ENCODE measurements around the gene PCDHA3.
"Not testable (repeated sequence)": the region's sequence is repeated elsewhere in the genome, so short reads cannot be mapped to it uniquely, and the experiment has no call there.

Gene PCDHA3

DNA sequence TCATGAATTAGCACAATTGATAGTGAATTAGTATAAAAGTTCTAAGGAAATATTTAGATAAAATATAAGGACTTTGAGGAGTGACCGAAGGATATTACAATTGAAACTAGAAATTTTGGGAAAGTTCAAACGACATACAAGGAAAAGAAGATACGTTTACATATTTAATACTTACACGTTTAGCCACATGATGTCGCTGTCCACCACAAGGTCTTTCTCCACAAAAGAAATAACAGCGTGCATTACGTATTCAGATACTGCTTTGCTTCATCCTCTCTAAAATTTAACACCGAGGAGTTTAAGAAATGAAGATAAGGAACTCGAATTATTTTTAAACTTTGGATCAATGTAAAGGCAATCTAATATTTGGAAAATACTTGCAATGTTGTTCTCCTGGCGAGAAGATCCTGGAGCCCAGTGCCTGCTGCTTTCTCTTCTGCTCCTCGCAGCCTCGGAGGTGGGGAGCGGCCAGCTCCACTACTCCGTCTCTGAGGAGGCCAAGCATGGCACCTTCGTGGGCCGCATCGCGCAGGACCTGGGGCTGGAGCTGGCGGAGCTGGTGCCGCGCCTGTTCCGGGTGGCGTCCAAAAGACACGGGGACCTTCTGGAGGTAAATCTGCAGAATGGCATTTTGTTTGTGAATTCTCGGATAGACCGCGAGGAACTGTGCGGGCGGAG is at the start of gene PCDHA3:
TSS of gene PCDHA3 (plus strand) at position 242 of the 678 bp plus-strand sequence.
- no peak for DNase-seq (ENCODE audit: low read depth in 1 of 2, low spot score in 1 of 2)

DNA sequence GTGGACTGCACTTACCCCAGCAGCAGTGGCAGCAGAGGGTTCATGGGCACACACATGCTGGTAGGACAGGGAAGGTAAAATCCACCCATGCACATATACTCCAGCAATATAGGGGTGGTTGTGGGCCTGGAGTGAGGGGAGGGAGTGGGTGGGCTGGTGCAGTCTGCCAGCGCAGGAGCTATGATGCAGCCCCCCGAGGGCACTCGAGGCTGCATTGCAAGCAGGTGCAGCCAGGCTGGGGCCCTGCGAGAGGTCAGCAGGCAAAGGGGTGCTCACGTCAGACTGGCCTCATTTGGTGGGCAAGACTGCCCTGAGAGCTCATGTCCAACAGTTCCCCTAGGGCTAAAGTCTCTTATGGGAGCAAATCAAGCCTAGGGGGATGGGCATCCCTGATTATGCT is 47.3 kb upstream of the PCDHA3 start:
- DNase-seq (ENCODE audit: low read depth in 1 of 2, low spot score in 1 of 2) = no peak

DNA sequence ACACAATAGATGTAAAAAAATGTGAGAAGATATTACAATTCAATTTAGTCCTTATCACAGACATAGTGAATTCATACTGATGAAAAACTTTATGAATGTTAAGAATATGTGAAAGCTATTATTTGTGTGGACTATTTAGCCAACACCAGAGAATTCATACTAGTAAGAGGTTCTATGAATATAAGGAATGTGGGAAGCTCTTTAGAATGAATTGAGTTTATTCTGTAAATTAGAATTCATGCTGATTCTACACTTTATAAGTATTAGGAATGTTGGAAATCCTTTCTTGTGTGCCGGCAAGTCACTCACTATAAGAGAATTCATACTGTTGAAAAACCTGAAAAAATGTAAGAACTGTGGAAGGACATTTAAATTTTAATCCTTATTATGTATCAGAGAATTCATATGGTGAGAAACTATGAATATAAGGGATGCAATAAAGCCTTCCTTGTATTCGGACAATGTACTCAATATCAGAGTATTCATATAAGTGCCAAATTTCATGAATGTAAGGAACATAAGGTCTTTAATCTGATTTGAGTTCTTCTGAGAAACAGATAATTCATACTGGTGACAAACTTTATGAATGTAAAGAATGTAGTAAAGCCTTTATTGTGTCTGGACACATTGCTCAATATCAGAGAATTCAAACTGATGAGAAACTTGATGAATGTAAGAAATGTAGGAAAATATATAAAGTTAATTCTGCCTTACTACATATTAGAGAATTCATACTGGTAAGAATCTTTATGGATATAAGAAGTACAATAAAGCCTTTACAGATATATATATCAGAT is 36.5 kb upstream of the PCDHA3 start:
- no peak for DNase-seq (ENCODE audit: low read depth in 1 of 2, low spot score in 1 of 2)

DNA sequence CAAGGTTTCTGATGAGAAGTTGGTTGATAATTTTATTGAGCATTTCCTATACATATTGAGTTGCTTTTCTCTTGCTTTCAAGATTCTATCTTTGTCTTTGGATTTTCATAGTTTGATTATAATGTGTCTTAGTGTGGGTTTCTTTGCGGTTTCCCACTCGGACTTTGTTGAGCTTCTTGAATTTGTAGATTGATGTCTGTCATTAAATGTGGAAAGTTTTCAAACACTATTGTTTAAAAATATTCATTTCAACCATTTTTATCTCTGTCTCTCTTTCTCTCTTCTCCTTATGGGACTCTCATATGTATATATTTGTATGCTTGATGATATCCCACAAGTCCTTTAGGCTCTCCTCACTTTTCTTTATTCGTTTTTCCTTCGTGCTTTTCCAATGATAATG is 33.4 kb upstream of the PCDHA3 start:
- DNase-seq (ENCODE audit: low read depth in 1 of 2, low spot score in 1 of 2) = no peak

DNA sequence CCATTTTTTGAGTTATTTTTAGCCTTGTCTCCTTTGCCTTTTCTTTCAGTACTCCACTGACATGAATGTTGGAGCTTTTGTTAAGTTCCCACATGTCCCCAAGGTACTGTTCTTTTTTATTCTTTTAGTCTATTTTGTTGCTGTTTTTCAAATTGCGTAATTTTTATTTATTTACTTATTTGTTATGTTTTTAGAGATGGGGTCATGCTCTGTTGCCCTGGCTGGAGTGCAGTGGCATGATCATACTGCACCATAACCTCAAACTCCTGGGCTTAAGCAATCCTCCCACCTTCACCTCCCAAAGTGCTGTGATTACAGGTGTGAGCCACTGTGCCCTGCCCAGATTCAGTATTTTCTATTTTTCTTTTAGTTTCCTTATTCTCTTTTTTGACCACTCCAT is 20.3 kb upstream of the PCDHA3 start:
- no peak for DNase-seq (ENCODE audit: low read depth in 1 of 2, low spot score in 1 of 2)

DNA sequence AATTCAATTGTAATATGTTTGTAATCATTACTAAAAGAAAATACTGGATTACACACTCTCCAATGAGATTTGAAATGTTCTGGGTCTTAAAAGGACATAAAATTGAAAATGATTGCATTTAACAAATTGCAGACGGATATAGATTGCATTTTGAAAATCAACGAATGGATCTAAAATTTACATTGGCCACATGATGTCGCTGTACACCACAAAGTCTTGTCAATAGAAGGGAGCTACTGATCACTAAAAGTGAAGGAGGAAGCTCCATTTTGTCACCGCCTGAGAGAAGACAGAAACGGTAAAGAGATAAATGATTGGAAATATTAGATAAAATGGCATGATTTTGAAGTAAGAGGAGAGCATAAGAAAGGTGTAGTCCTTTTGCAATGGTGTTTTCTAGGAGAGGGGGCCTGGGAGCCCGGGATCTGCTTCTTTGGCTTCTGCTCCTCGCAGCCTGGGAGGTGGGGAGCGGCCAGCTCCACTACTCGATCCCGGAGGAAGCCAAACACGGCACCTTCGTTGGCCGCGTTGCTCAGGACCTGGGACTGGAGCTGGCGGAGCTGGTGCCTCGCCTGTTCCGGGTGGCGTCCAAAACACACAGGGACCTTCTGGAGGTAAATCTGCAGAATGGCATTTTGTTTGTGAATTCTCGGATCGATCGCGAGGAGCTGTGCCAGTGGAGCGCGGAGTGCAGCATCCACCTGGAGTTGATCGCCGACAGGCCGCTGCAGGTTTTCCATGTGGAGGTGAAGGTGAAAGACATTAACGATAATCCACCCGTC is 14.8 kb upstream of the PCDHA3 start, which contains the start of gene PCDHA1:
TSS of gene PCDHA1 (plus strand) at position 236 of the 782 bp plus-strand sequence.
- no peak for DNase-seq (ENCODE audit: low read depth in 1 of 2, low spot score in 1 of 2)

DNA sequence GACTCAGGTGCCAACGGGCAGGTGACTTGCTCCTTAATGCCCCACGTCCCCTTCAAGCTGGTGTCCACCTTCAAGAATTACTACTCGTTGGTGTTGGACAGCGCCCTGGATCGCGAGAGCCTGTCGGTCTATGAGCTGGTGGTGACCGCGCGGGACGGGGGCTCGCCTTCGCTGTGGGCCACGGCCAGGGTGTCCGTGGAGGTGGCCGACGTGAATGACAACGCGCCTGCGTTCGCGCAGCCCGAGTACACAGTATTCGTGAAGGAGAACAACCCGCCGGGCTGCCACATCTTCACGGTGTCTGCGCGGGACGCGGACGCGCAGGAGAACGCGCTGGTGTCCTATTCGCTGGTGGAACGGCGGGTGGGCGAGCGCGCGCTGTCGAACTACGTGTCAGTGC is 13.4 kb upstream of the PCDHA3 start:
- DNase-seq (ENCODE audit: low read depth in 1 of 2, low spot score in 1 of 2) = not testable (repeated sequence)

DNA sequence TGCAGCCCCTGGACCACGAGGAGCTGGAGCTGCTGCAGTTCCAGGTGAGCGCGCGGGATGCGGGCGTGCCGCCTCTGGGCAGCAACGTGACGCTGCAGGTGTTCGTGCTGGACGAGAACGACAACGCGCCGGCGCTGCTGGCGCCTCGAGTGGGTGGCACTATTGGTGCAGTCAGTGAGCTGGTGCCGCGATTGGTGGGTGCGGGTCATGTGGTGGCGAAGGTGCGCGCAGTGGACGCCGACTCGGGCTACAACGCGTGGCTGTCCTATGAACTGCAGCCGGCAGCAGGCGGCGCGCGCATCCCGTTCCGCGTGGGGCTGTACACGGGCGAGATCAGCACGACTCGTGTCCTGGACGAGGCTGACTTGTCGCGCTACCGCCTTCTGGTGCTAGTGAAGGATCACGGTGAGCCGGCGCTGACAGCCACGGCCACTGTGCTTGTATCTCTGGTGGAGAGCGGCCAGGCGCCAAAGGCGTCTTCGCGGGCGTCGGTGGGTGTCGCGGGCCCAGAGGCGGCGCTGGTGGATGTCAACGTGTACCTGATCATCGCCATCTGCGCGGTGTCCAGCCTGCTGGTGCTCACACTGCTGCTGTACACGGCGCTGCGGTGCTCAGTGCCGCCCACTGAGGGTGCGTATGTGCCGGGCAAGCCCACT is 12.9 kb upstream of the PCDHA3 start:
- DNase-seq (ENCODE audit: low read depth in 1 of 2, low spot score in 1 of 2) = not testable (repeated sequence)

DNA sequence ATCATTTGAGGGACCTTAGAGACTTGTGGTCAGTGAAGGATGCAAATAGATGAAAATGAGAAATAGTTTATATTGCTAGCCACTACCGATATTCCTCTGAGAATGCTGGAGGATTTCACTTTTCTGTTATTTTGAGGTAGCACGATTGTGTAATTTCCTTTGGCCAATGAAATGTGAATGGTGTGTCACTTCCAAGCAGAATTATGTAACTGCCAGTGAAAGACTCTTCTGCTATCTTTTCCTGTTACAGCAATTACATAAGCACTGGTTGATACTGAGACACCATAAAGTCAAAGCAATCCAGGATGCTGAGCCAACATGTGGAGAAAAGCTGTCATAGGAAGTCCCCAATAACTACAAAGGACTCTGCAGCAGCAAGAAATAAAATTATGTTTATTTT is 9.8 kb upstream of the PCDHA3 start:
- DNase-seq (ENCODE audit: low read depth in 1 of 2, low spot score in 1 of 2) = no peak

DNA sequence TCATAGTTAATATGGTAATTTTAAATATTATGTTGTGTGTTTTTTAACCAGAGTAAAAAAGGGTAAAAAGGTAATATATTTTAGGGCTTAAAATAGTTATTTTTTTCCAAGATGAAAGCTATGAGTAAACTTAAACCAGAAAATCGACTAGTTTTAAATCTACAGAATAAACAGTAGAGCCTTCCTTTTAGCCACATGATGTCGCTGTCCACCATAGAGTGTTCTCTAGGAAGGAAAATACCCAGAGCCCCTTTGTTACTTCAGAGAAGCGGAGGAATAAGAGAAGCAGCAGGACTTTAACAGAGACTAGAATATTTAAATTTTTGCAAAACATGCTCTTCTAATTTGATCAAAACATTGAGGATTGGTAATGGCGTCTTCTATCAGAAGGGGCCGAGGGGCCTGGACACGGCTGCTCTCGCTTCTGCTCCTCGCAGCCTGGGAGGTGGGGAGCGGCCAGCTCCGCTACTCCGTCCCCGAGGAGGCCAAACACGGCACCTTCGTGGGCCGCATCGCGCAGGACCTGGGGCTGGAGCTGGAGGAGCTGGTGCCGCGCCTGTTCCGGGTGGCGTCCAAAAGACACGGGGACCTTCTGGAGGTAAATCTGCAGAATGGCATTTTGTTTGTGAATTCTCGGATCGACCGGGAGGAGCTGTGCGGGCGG is 6.1 kb upstream of the PCDHA3 start, which contains the start of gene PCDHA2:
TSS of gene PCDHA2 (plus strand) at position 258 of the 664 bp plus-strand sequence.
- no peak for DNase-seq (ENCODE audit: low read depth in 1 of 2, low spot score in 1 of 2)

DNA sequence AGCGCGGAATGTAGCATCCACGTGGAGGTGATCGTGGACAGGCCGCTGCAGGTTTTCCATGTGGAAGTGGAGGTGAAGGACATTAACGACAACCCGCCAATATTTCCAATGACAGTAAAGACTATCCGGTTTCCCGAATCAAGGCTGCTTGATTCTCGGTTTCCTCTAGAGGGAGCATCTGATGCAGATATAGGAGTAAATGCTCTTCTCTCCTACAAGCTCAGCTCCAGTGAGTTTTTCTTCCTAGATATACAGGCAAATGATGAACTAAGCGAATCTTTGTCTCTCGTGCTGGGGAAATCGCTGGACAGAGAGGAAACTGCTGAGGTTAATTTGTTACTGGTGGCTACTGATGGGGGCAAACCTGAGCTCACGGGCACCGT is 5.6 kb upstream of the PCDHA3 start:
- DNase-seq (ENCODE audit: low read depth in 1 of 2, low spot score in 1 of 2) = no peak

DNA sequence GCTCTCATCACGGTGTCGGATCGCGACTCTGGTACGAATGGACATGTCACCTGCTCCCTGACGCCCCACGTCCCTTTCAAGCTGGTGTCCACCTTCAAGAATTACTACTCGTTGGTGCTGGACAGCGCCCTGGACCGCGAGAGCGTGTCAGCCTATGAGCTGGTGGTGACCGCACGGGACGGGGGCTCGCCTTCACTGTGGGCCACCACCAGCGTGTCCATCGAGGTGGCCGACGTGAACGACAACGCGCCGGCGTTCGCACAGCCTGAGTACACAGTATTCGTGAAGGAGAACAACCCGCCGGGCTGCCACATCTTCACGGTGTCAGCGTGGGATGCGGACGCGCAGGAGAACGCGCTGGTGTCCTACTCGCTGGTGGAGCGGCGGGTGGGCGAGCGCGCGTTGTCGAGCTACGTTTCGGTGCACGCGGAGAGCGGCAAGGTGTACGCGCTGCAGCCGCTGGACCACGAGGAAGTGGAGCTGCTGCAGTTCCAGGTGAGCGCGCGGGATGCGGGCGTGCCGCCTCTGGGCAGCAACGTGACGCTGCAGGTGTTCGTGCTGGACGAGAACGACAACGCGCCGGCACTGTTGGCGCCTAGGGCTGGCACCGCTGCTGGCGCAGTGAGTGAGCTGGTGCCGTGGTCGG is 4.7 kb upstream of the PCDHA3 start:
- DNase-seq (ENCODE audit: low read depth in 1 of 2, low spot score in 1 of 2) = not testable (repeated sequence)

DNA sequence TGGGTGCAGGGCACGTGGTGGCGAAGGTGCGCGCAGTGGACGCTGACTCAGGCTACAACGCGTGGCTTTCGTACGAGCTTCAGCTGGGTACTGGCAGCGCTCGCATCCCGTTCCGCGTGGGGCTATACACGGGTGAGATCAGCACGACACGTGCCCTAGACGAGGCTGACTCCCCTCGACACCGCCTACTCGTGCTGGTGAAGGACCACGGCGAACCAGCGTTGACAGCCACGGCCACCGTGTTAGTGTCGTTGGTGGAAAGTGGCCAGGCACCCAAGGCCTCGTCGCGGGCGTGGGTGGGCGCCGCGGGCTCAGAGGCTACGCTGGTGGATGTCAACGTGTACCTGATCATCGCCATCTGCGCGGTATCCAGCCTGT is 4.2 kb upstream of the PCDHA3 start:
- DNase-seq (ENCODE audit: low read depth in 1 of 2, low spot score in 1 of 2) = no peak

DNA sequence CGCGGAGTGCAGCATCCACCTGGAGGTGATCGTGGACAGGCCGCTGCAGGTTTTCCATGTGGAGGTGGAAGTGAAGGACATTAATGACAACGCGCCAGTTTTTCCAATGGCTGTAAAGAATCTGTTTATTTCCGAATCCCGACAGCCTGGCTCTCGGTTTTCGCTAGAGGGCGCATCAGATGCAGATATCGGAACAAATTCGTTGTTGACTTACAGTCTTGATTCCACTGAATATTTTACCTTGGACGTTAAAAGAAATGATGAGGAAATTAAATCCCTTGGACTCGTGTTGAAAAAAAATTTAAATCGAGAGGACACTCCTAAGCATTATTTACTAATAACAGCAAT is 611 bp downstream of the PCDHA3 start:
- DNase-seq (ENCODE audit: low read depth in 1 of 2, low spot score in 1 of 2) = no peak

DNA sequence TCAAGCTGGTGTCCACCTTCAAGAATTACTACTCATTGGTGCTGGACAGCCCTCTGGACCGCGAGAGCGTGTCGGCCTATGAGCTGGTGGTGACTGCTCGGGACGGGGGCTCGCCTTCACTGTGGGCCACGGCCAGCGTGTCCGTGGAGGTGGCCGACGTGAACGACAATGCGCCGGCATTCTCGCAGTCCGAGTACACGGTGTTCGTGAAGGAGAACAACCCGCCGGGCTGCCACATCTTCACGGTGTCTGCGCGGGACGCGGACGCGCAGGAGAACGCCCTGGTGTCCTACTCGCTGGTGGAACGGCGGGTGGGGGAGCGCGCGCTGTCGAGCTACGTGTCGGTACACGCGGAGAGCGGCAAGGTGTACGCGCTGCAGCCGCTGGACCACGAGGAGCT is 1.5 kb downstream of the PCDHA3 start:
- DNase-seq (ENCODE audit: low read depth in 1 of 2, low spot score in 1 of 2) = not testable (repeated sequence)

DNA sequence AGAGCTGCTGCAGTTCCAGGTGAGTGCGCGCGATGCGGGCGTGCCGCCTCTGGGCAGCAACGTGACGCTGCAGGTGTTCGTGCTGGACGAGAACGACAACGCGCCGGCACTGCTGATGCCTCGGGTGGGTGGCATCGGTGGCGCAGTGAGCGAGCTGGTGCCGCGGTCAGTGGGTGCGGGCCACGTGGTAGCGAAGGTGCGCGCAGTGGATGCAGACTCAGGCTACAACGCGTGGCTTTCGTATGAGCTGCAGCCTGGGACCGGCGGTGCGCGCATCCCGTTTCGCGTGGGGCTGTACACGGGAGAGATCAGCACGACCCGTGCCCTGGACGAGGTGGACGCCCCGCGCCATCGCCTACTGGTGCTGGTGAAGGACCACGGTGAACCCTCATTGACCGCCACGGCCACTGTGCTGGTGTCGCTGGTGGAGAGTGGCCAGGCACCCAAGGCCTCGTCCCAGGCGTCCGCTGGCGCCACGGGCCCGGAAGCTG is 2.0 kb downstream of the PCDHA3 start:
- DNase-seq (ENCODE audit: low read depth in 1 of 2, low spot score in 1 of 2) = no peak

DNA sequence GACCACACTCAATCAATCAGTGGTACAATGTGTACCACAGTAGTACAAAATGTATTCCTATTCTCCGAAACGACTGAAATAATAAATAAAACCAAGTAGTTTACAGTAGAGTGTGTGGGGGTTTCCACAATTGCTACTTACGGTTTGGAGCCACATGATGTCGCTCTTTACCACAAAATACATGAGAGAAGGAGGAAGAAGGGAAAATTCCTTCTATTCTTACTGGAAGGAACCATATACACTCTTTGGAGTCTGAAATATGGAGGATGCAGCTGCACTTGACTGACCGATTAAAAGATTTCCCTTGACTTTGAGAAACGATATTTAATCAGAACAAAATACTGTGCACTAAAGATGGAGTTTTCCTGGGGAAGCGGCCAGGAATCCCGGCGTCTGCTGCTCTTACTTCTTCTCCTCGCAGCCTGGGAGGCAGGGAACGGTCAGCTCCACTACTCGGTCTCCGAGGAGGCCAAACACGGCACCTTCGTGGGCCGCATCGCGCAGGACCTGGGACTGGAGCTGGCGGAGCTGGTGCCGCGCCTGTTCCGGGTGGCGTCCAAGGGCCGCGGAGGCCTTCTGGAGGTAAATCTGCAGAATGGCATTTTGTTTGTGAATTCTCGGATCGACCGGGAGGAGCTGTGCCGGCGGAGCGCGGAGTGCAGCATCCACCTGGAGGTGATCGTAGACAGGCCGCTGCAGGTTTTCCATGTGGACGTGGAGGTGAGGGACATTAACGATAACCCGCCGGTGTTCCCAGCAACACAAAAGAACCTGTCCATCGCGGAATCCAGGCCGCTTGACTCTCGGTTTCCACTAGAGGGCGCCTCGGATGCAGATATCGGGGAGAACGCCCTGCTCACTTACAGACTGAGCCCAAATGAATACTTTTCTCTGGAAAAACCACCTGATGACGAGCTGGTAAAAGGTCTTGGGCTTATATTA is 6.2 kb downstream of the PCDHA3 start, which contains the start of gene PCDHA4:
TSS of gene PCDHA4 (plus strand) at position 235 of the 942 bp plus-strand sequence.
- no peak for DNase-seq (ENCODE audit: low read depth in 1 of 2, low spot score in 1 of 2)

DNA sequence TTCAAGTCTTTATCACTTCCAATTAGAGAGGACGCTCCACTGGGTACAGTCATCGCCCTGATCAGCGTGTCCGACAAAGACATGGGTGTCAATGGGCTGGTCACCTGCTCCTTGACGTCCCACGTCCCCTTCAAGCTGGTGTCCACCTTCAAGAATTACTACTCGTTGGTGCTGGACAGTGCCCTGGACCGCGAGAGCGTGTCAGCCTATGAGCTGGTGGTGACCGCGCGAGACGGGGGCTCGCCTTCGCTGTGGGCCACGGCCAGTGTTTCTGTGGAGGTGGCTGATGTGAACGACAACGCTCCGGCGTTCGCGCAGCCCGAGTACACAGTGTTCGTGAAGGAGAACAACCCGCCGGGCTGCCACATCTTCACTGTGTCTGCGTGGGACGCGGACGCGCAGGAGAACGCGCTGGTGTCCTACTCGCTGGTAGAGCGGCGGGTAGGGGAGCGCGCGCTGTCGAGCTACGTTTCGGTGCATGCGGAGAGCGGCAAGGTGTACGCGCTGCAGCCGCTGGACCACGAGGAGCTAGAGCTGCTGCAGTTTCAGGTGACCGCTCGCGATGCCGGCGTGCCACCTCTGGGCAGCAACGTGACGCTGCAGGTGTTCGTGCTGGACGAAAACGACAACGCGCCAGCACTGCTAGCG is 7.5 kb downstream of the PCDHA3 start:
- not testable (repeated sequence) for DNase-seq (ENCODE audit: low read depth in 1 of 2, low spot score in 1 of 2)

Data from stimulated activated CD4-positive, alpha-beta T cell treated with anti-CD3 and anti-CD28 coated beads, Interleukin-15, amount 100 ng/mL, for 1 hour (primary cell).